ENCODE results near the gene FAM114A1. TPM values are rescaled to one million over a fixed set of nuclear protein-coding genes. Genes with fewer than 3 reads are reported as not detected.

Gene FAM114A1
- polyA plus RNA-seq, 3 donors = 3.2 to 12.0 (median 4.1) TPM

DNA sequence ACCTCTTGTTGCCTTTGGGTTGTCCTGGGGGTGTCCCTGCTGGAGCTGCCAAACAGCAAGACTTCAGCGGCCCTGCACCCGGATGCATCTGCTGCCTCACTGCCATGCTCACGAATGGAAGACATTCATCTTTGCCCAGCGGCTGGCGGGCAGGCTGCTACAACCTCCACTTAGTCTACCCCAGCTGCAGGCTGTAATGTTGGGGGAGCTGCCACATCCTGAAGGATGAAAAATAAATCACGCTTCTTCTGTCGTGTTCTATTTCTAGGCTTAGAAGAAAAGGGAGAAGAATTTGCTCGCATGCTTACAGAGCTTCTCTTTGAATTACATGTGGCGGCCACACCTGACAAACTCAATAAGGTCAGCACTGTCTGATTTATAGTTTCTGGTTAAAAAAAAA, 61.4 kb downstream of the FAM114A1 start:
- Histone ChIP-seq H3K9ac (ENCODE audit: insufficient read depth, low read length, poor library complexity, severe bottlenecking) (no peak overlapping the region), H4K20me1 (ENCODE audit: insufficient read depth, low read length) (no peaks in the 10 kb centered on the region), H3K27me3 (ENCODE audit: control insufficient read depth in 2 of 2, insufficient read depth in 2 of 2, low read length in 2 of 2) (no peaks in the 10 kb centered on the region), H3K79me2 (ENCODE audit: insufficient read depth, low read length) (no peaks in the 10 kb centered on the region), H3K4me3 (replicated peaks in 1 of 3; ENCODE audit: low read depth in 2 of 3, low read length in 3 of 3) (no peak overlapping the region), H3K4me2 (replicated peaks; ENCODE audit: extremely low read depth, low read length, poor library complexity, severe bottlenecking) (no peak overlapping the region), H3K9me3 (replicated peaks in 1 of 2; ENCODE audit: control insufficient read depth in 1 of 2, insufficient read depth in 1 of 2, low read length in 2 of 2) (no peaks in the 10 kb centered on the region), H3K4me1 (ENCODE audit: control insufficient read depth in 1 of 2, insufficient read depth in 2 of 2, low read length in 2 of 2) (no peaks in the 10 kb centered on the region), H2AFZ (ENCODE audit: insufficient read depth, low read depth, low read length, poor library complexity, severe bottlenecking) (no peak overlapping the region), H3K27ac (ENCODE audit: low read depth in 1 of 2, low read length in 2 of 2) (no peak overlapping the region), H3K36me3 (replicated peaks in 1 of 2; ENCODE audit: control insufficient read depth in 1 of 2, insufficient read depth in 2 of 2, low read length in 2 of 2) (peaks cover 36 to 89% of the 10 kb centered on the region in 2 donors)
- no peak for DNase-seq
- WGBS (ENCODE audit: insufficient coverage) = 100% methylated on average over 3 of the region's 9 CpGs
- H3K27ac Mint-ChIP-seq = peak overlapping the region in 1 of 7 donors; percentile 15
- H3K9me3 Mint-ChIP-seq = no peaks in the 10 kb centered on the region
- peaks cover 0 to 3% (median 0%) of the 10 kb centered on the region in 3 donors for H3K27me3 Mint-ChIP-seq (ENCODE audit: low read depth in 3 of 3)
- H3K4me3 Mint-ChIP-seq = no peak overlapping the region
- TF ChIP-seq, protein P1, sequence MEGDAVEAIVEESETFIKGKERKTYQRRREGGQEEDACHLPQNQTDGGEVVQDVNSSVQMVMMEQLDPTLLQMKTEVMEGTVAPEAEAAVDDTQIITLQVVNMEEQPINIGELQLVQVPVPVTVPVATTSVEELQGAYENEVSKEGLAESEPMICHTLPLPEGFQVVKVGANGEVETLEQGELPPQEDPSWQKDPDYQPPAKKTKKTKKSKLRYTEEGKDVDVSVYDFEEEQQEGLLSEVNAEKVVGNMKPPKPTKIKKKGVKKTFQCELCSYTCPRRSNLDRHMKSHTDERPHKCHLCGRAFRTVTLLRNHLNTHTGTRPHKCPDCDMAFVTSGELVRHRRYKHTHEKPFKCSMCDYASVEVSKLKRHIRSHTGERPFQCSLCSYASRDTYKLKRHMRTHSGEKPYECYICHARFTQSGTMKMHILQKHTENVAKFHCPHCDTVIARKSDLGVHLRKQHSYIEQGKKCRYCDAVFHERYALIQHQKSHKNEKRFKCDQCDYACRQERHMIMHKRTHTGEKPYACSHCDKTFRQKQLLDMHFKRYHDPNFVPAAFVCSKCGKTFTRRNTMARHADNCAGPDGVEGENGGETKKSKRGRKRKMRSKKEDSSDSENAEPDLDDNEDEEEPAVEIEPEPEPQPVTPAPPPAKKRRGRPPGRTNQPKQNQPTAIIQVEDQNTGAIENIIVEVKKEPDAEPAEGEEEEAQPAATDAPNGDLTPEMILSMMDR (IDR thresholded peaks at IDR 0.05) = no peak
- H3K36me3 Mint-ChIP-seq = peaks cover 52 to 65% of the 10 kb centered on the region in 2 donors
- H3K4me1 Mint-ChIP-seq = no peaks in the 10 kb centered on the region
- intact Hi-C loops (cut with micrococcal nuclease) = no loop called here

DNA sequence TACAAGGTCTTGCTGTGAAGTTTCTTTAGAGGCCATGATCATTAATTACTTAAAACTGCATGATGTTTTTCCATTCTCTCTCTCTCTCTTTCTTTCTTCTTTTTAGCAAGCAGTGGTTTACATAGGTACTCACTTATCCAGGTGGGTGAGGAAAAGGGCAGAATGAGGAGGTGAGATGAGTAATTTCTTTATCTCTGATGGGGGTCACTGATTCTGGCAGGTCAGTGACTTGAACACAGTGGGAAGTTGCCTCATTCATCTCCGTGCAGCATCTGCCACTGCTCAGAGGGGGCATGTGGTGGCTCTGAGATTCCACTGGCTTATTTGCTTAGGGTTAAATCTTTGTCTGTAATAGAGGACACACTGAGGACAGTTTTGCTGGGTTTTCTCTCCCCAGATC, 62.6 kb downstream of the FAM114A1 start:
- DNase-seq = no peak
- no peaks in the 10 kb centered on the region for H3K4me1 Mint-ChIP-seq
- Histone ChIP-seq H3K9ac (ENCODE audit: insufficient read depth, low read length, poor library complexity, severe bottlenecking) (no peak overlapping the region), H2AFZ (ENCODE audit: insufficient read depth, low read depth, low read length, poor library complexity, severe bottlenecking) (no peak overlapping the region), H3K27ac (ENCODE audit: low read depth in 1 of 2, low read length in 2 of 2) (no peak overlapping the region), H3K79me2 (ENCODE audit: insufficient read depth, low read length) (no peaks in the 10 kb centered on the region), H3K9me3 (replicated peaks in 1 of 2; ENCODE audit: control insufficient read depth in 1 of 2, insufficient read depth in 1 of 2, low read length in 2 of 2) (no peaks in the 10 kb centered on the region), H3K4me1 (ENCODE audit: control insufficient read depth in 1 of 2, insufficient read depth in 2 of 2, low read length in 2 of 2) (no peaks in the 10 kb centered on the region), H3K27me3 (ENCODE audit: control insufficient read depth in 2 of 2, insufficient read depth in 2 of 2, low read length in 2 of 2) (no peaks in the 10 kb centered on the region), H4K20me1 (ENCODE audit: insufficient read depth, low read length) (no peaks in the 10 kb centered on the region), H3K4me2 (replicated peaks; ENCODE audit: extremely low read depth, low read length, poor library complexity, severe bottlenecking) (no peak overlapping the region), H3K4me3 (replicated peaks in 1 of 3; ENCODE audit: low read depth in 2 of 3, low read length in 3 of 3) (no peak overlapping the region), H3K36me3 (replicated peaks in 1 of 2; ENCODE audit: control insufficient read depth in 1 of 2, insufficient read depth in 2 of 2, low read length in 2 of 2) (peaks cover 34 to 90% of the 10 kb centered on the region in 2 donors)
- no CpG with 5 or more reads among the region's 1 CpG for WGBS (ENCODE audit: insufficient coverage)
- no peak overlapping the region for H3K4me3 Mint-ChIP-seq
- TF ChIP-seq, protein P1 (IDR thresholded peaks at IDR 0.05) = no peak
- peaks cover 0 to 3% (median 0%) of the 10 kb centered on the region in 3 donors for H3K27me3 Mint-ChIP-seq (ENCODE audit: low read depth in 3 of 3)
- peaks cover 59 to 76% of the 10 kb centered on the region in 2 donors for H3K36me3 Mint-ChIP-seq
- no peaks in the 10 kb centered on the region for H3K9me3 Mint-ChIP-seq
- no peak overlapping the region for H3K27ac Mint-ChIP-seq
- intact Hi-C loops (cut with micrococcal nuclease) = no loop called here
